ENCODE measurements around the gene LRRC46.
A peak's percentile ranks its signal among the peaks of the same experiment; 100 is the strongest.

The LRRC46 gene

GRCh38 chr17:47831934-47832327 is 461 bp downstream of the LRRC46 start:
- no peak for DNase-seq (ENCODE audit: low read depth)

DNA sequence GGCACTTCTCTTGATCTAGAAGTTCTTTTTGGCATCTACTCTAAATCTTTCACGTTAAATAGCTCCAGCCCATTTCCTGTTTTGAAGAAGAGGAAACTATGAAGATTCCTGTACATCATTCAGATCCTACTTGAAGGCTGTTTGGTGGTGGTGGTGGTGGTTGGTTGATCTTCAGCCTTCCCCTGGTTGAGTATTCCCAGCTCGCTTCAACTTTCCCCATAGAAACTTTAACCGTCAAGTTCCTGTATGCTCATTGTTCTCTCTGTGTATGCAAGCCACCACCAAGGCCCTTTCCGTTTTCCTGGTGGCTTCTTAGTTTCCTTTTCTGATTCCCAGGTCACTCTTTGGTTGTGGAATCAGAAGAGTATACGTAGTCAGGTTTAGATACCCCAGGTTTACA is 3.3 kb downstream of the LRRC46 start:
- DNase-seq (ENCODE audit: low read depth): no peak

- DNase-seq (ENCODE audit: low read depth): no peak
These were observed 5.1 kb downstream of the LRRC46 start for GRCh38 chr17:47836601-47837000.

GRCh38 chr17:47837401-47838039 is 6.0 kb downstream of the LRRC46 start:
- DNase-seq (ENCODE audit: low read depth): no peak

DNA sequence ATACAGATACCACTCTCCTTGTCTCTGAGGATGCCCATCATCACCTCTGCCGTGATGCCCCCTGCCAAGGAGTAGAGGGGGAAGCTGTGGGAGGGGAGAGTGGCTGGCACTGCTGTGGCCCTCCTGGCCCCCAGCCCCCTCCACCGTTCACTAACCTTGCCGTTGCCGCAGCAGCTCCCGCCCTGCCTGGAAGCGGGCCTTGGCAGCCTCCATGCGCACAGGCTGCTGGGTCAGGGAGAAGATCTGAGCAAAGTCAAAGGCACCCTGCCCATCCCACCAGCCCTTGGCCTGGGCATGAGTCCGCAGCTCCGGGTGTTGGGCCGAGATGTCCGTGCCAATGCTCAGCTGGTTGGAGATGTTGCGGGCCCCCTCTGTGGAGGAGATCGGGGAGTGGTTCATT is 7.2 kb downstream of the LRRC46 start:
- DNase-seq (ENCODE audit: low read depth): no peak

DNA sequence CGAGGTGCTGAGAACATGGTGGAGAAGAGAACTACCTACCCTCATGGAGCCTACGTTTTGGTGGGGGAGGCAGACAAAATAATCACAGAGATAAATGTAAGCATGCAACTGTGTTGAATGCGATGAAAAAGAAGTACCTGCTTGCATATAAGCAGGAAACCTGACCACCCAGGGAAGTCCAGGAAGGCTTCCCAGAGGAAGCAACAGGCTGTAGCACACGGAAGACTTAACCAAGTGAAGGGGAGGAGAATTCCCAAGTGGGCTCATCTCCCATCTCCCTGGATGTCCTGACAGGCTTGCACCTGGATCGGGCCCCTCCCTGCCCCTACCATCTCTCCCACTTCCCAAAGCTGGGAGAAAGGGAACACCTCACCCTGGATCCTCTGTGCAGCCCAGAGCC is 7.6 kb downstream of the LRRC46 start:
- DNase-seq (ENCODE audit: low read depth): no peak

- DNase-seq (ENCODE audit: low read depth): no peak
These were observed 8.7 kb downstream of the LRRC46 start for GRCh38 chr17:47840001-47840741.

- DNase-seq (ENCODE audit: low read depth): peak; percentile 82
These were observed 9.4 kb downstream of the LRRC46 start, which contains the start of gene SCRN2 for GRCh38 chr17:47840742-47841487. TSS of gene SCRN2 (minus strand) at chr17:47841273. CDS start at chr17:47840843, 430 bp downstream.

- no peak for DNase-seq (ENCODE audit: low read depth)
These were observed 10.2 kb downstream of the LRRC46 start for GRCh38 chr17:47841488-47842291.

DNA sequence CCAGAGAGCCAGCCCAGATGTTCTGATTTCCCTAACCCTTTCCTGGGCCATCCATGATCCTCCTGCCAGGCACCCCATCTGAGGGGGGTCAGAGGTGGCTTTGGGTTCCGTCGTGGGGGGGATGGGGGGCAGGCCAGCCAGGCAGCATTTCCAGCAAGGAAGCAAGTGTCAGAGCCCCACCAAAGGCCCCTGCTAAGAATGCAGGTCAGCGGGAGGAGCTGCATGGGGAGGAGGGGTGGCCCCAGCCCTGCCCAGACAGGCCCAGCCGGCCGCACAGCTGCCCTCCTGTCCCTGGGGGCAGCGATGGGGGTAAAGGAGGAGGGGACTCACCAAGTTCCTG is 11.9 kb downstream of the LRRC46 start:
- DNase-seq (ENCODE audit: low read depth): no peak

GRCh38 chr17:47844227-47844626 is 12.8 kb downstream of the LRRC46 start:
- no peak for DNase-seq (ENCODE audit: low read depth)

- no peak for DNase-seq (ENCODE audit: low read depth)
These were observed 13.6 kb downstream of the LRRC46 start for GRCh38 chr17:47844814-47845715.

GRCh38 chr17:47845716-47846075 is 14.2 kb downstream of the LRRC46 start:
- no peak for DNase-seq (ENCODE audit: low read depth)

GRCh38 chr17:47846716-47847340 is 15.4 kb downstream of the LRRC46 start:
- no peak for DNase-seq (ENCODE audit: low read depth)

DNA sequence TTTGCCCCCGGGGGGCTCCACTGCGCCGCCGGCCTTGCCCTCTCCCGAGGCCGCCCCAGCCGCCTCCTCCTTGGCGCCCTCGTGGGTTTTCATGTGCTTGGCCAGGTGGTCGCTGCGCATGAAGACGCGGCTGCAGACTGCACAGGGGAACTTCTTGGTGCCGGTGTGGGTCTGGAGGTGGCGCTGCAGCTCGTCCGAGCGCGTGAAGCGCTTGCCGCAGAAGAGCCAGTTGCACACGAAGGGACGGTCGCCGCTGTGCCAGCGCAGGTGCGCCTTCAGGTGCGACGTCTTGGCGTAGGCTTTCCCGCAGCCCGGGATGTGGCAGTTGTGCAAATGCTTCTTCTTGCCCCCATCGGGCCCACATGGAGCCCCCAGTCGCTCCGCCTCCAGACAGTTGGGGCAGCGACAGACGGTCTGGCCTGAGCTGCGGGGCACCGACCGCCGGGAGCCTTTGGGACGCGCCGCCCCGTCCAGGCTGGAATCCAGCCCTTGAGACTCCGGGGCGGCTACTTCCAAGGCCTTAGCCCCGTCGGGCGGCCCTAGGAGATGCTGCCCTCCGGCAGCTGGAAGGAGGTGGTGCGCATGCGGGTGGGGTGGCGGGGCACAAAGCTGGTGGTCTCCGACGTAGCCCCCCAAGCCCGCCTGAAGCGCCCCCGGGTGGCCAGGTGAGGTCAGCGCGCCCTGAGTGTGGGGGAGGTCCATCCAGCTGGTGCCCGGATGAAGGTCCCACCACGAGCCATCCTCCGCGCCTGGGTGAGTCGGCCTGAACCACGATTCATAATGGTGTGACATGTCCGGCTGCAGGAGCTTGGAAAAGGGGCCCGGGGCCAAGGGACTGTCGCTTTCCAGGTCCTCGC is 16.1 kb downstream of the LRRC46 start:
- DNase-seq (ENCODE audit: low read depth): no peak

GRCh38 chr17:47848198-47848513 is 16.7 kb downstream of the LRRC46 start:
- no peak for DNase-seq (ENCODE audit: low read depth)

DNA sequence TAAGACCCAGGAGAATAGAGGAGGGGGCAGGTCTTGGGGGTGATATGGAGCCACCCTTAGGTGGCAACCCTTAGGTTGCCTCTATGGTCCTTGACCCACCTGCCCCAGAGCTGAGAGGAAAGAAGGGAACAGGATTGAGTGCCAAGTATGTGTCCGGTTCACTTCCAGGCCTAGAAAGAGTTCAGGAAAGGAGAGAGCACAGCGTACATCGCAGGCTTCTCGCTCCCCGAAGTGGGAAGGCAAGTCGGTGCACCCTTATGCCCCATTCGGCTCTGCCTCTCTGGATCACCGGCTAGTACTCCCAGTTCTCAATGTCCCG is 18.9 kb downstream of the LRRC46 start:
- DNase-seq (ENCODE audit: low read depth): no peak

DNA sequence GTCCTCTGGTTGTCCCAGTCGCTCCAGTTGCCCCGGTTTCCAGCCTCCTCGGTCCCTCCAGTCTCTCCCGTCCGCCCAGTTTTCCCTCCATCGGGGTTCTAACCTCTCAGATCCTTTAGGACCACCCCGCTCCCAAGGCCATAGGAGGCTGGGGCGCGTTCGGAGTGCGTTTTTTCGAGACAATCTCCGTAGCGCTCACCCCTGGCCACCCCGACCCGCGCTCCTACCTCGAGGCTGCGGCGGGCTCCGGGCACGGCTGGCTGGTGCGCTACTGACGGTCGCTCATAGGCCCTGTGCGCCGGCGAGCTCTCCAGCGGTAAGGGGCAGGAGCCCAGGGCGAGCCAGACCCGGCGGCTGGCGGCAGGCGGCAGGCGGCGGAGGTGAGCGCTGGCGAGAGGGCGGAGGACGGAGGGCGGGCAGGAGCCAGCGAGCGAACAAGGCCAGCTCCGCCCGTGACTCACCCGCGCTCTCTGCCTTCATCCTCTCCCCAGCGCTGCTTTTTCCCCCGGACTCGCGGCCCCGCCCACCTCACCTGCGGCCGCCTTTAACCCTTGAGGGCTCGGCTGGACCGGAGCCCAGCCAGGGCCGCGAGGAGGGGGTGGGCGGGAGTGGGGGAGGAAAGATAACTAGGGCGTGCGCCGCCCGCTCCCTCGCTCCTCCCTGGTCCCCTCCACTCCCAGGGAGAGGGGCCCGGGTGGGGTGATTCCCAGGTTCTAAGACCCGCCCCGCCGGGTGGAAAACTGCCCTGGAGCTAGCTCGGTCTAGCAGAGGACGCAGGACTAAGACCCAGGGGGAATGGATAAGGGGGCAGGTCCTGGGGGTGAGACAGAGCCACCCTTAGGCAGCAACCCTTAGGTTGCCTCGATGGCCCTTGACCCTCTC is 19.5 kb downstream of the LRRC46 start, which contains the start of gene SP6:
SP6 (minus strand) TSS at position 472 of the 882 bp plus-strand sequence. CDS start 2,734 bp downstream, outside the sequence.
- peak; percentile 26 for DNase-seq (ENCODE audit: low read depth)

DNA sequence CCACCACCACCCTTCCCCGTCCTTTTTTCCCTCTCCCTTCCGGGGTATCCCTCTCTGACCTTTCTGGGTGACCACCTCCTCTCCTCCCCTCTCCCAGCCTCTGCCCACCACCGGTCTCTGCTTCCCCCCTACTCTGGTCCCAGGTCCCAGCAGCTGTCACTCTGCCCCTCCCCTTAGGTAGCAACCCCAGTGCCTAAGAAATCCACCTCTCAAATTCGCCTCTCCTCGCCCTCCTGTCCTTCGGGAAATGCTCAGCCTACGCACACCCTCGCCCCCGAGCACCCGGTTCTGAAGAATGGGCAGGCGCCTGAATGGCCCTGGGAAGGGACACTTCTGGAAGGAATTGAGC is 20.3 kb downstream of the LRRC46 start:
- no peak for DNase-seq (ENCODE audit: low read depth)

Data from stimulated activated CD8-positive, alpha-beta memory T cell treated with anti-CD3 and anti-CD28 coated beads, Interleukin-7, amount 100 ng/mL, for 24 hours (primary cell).